Measurements from ENCODE around the gene TAF1B.

Gene TAF1B

GRCh38 chr2:9970200-9971044 is 127.1 kb downstream of the TAF1B start:
- DNase-seq: no peak

- no peak for DNase-seq
These were observed 128.0 kb downstream of the TAF1B start for GRCh38 chr2:9971105-9971818.

GRCh38 chr2:9971890-9972289 is 128.6 kb downstream of the TAF1B start:
- no peak for DNase-seq

GRCh38 chr2:9972621-9973479 is 129.6 kb downstream of the TAF1B start:
- no peak for DNase-seq

GRCh38 chr2:9973690-9974089 is 130.4 kb downstream of the TAF1B start:
- DNase-seq: no peak

GRCh38 chr2:9974343-9974742 is 131.1 kb downstream of the TAF1B start:
- DNase-seq: no peak

GRCh38 chr2:9975328-9975727 is 132.1 kb downstream of the TAF1B start:
- no peak for DNase-seq

- no peak for DNase-seq
These were observed 132.7 kb downstream of the TAF1B start for GRCh38 chr2:9975805-9976447.

- DNase-seq: no peak
These were observed 136.7 kb downstream of the TAF1B start for GRCh38 chr2:9979977-9980376.

GRCh38 chr2:9980520-9980919 is 137.2 kb downstream of the TAF1B start:
- no peak for DNase-seq

- no peak for DNase-seq
These were observed 138.4 kb downstream of the TAF1B start for GRCh38 chr2:9981655-9982054.

- DNase-seq: no peak
These were observed 139.0 kb downstream of the TAF1B start for GRCh38 chr2:9982248-9982647.

GRCh38 chr2:9982891-9983290 is 139.6 kb downstream of the TAF1B start:
- DNase-seq: no peak

GRCh38 chr2:9983401-9984216 is 140.3 kb downstream of the TAF1B start:
- DNase-seq: no peak

Measured in NCI-H146 (cell line).